ENCODE data around the gene NAALADL2.

Gene NAALADL2

GRCh38 chr3:174859114-174859735, at the start of gene NAALADL2:
Gene NAALADL2, plus strand, starts transcription at chr3:174859334.
- Histone ChIP-seq H4K20me1 (ENCODE audit: low read depth, low read length) (no peaks in the 10 kb centered on the region), H3K9ac (ENCODE audit: low read length) (no peak within 1 kb of the TSS), H3F3A (ENCODE audit: insufficient read depth) (no peaks in the 10 kb centered on the region), H3K27ac (ENCODE audit: low read depth, low read length) (no peak within 1 kb of the TSS), H3K9me3 (ENCODE audit: insufficient read depth, low read length) (no peaks in the 10 kb centered on the region), H3K36me3 (ENCODE audit: low read length) (no peaks in the 10 kb centered on the region), H2AFZ (ENCODE audit: low read depth, low read length, severe bottlenecking) (no peak within 1 kb of the TSS), H3K9me2 (replicated peaks; ENCODE audit: insufficient read depth, low read length) (no peaks in the 10 kb centered on the region), H3K79me2 (ENCODE audit: insufficient read depth, low read length) (no peaks in the 10 kb centered on the region), H3K27me3 (ENCODE audit: low read length) (no peaks in the 10 kb centered on the region), H3K4me3 (ENCODE audit: insufficient read depth, low read length, poor library complexity, severe bottlenecking) (no peak within 1 kb of the TSS), H3K4me2 (ENCODE audit: low read depth, low read length, poor library complexity, severe bottlenecking) (no peak within 1 kb of the TSS)
- TF ChIP-seq CTCF (IDR thresholded peaks at IDR 0.05; ENCODE audit: insufficient read depth, low read length, poor library complexity, severe bottlenecking), result no peak
- TF ChIP-seq EZH2phosphoT487 (conservative IDR thresholded peaks at IDR 0.05; ENCODE audit: low read length), result no peak

DNA sequence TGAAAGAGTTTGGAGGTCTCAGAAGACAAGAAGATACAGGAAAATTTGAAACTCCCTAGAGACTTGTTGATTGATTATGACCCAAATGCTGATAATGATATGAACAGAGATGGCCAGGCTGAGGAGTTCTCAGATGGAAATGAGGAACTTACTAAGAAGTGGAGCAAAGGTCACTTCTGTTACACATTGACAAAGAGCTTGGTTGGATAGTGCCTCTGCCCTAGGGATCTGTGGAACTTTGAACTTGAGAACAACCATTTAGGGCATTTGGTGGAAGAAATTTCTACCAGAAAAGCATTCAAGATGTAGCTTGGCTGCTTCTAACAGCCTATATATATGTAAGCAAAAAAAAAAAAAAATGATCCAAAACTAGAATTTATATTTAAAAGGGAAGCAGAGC, 48.9 kb upstream of the NAALADL2 start:
- no peak overlapping the region for H3K27ac ChIP-seq (ENCODE audit: low read depth, low read length)
- TF ChIP-seq CTCF (IDR thresholded peaks at IDR 0.05; ENCODE audit: insufficient read depth, low read length, poor library complexity, severe bottlenecking) (no peak), EZH2phosphoT487 (conservative IDR thresholded peaks at IDR 0.05; ENCODE audit: low read length) (no peak)
- H3K27me3 ChIP-seq (ENCODE audit: low read length), result no peaks in the 10 kb centered on the region
- H3K36me3 ChIP-seq (ENCODE audit: low read length), result no peaks in the 10 kb centered on the region
- H3K4me3 ChIP-seq (ENCODE audit: insufficient read depth, low read length, poor library complexity, severe bottlenecking), result no peak overlapping the region
- no peaks in the 10 kb centered on the region for H3K9me3 ChIP-seq (ENCODE audit: insufficient read depth, low read length)
- H4K20me1 ChIP-seq (ENCODE audit: low read depth, low read length), result no peaks in the 10 kb centered on the region
- H3K4me2 ChIP-seq (ENCODE audit: low read depth, low read length, poor library complexity, severe bottlenecking), result no peak overlapping the region
- H3F3A ChIP-seq (ENCODE audit: insufficient read depth), result no peaks in the 10 kb centered on the region
- no peak overlapping the region for H2AFZ ChIP-seq (ENCODE audit: low read depth, low read length, severe bottlenecking)
- H3K9ac ChIP-seq (ENCODE audit: low read length), result no peak overlapping the region
- no peaks in the 10 kb centered on the region for H3K79me2 ChIP-seq (ENCODE audit: insufficient read depth, low read length)
- no peaks in the 10 kb centered on the region for H3K9me2 ChIP-seq (replicated peaks; ENCODE audit: insufficient read depth, low read length)

DNA sequence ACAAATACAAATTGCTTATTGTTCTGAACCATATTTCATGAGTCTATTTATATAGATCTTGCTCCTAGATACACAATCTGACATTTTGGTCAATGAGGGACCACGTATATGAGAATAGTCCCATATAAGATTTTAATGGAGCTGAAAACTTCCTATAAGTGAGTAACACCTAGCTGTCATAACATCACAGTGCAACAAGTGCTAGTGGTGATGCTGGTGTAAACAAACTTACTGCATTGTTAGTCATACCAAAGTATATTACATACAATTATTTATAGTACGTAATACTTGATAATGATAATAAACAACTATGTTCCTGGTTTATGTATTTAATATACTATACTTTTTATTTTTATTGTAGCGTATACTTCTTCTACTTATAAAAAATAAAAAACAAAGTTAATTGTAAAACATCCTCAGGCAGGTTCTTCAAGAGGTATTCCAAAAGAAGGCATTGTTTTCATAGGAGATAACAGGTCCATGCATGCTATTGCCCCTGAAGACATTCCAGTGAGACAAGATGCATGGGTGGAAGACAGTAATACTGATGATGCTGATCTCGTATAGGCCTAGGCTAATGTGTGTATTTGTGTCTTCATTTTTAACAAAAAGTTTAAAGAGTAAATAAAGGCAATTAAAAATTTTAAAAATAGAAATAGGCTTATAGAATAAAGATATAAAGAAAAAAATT, 46.8 kb upstream of the NAALADL2 start:
- no peak for TF ChIP-seq EZH2phosphoT487 (conservative IDR thresholded peaks at IDR 0.05; ENCODE audit: low read length)
- no peak for TF ChIP-seq CTCF (IDR thresholded peaks at IDR 0.05; ENCODE audit: insufficient read depth, low read length, poor library complexity, severe bottlenecking)
- no peaks in the 10 kb centered on the region for H3K36me3 ChIP-seq (ENCODE audit: low read length)
- no peaks in the 10 kb centered on the region for H3K9me2 ChIP-seq (replicated peaks; ENCODE audit: insufficient read depth, low read length)
- no peaks in the 10 kb centered on the region for H3F3A ChIP-seq (ENCODE audit: insufficient read depth)
- H3K4me3 ChIP-seq (ENCODE audit: insufficient read depth, low read length, poor library complexity, severe bottlenecking), result no peak overlapping the region
- H2AFZ ChIP-seq (ENCODE audit: low read depth, low read length, severe bottlenecking), result no peak overlapping the region
- H3K4me2 ChIP-seq (ENCODE audit: low read depth, low read length, poor library complexity, severe bottlenecking), result no peak overlapping the region
- H3K79me2 ChIP-seq (ENCODE audit: insufficient read depth, low read length), result no peaks in the 10 kb centered on the region
- no peak overlapping the region for H3K27ac ChIP-seq (ENCODE audit: low read depth, low read length)
- H4K20me1 ChIP-seq (ENCODE audit: low read depth, low read length), result no peaks in the 10 kb centered on the region
- no peak overlapping the region for H3K9ac ChIP-seq (ENCODE audit: low read length)
- H3K27me3 ChIP-seq (ENCODE audit: low read length), result no peaks in the 10 kb centered on the region
- no peaks in the 10 kb centered on the region for H3K9me3 ChIP-seq (ENCODE audit: insufficient read depth, low read length)
